ENCODE data around the gene LMTK3. TPM values are rescaled to one million over a fixed set of nuclear protein-coding genes. Genes with fewer than 3 reads are reported as not detected.

LMTK3 gene
- total RNA-seq, 1 experiment from 2014 or later: 15.9 TPM

DNA sequence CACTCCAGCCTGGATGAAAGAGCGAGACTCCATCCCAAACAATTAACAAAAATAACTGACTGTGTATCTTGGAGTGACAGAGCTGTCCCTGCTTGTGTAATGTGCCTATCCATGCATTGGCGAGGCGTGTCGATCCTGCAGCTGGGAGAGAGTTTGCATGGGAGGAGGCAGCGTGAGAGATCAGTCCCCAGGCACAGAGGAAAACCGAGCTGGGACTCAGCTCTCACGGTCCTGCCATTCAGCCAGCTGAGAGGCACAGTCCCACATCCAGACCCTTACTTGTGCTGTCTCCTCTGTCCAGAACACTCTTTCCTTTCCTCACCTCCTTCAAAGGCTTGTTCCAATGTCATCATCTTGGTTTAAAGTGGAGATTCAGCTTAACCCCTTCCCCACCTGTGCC, 28.5 kb upstream of the LMTK3 start:
- H3K4me1 Mint-ChIP-seq: peaks cover 8% of the 10 kb centered on the region
- TF ChIP-seq GTF2I (CRISPR knock-in tag; conservative IDR thresholded peaks at IDR 0.05) (no peak), ATF1 (CRISPR knock-in tag; IDR thresholded peaks at IDR 0.05) (no peak)
- TF ChIP-seq, protein P1, sequence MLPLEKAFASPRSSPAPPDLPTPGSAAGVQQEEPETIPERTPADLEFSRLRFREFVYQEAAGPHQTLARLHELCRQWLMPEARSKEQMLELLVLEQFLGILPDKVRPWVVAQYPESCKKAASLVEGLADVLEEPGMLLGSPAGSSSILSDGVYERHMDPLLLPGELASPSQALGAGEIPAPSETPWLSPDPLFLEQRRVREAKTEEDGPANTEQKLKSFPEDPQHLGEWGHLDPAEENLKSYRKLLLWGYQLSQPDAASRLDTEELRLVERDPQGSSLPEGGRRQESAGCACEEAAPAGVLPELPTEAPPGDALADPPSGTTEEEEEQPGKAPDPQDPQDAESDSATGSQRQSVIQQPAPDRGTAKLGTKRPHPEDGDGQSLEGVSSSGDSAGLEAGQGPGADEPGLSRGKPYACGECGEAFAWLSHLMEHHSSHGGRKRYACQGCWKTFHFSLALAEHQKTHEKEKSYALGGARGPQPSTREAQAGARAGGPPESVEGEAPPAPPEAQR (CRISPR knock-in tag; IDR thresholded peaks at IDR 0.05): no peak
- TF ChIP-seq, protein P2, sequence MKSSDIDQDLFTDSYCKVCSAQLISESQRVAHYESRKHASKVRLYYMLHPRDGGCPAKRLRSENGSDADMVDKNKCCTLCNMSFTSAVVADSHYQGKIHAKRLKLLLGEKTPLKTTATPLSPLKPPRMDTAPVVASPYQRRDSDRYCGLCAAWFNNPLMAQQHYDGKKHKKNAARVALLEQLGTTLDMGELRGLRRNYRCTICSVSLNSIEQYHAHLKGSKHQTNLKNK (CRISPR knock-in tag; IDR thresholded peaks at IDR 0.05): no peak
- H3K27ac Mint-ChIP-seq: no peak overlapping the region
- no peaks in the 10 kb centered on the region for H3K36me3 Mint-ChIP-seq
- no peaks in the 10 kb centered on the region for H3K27me3 Mint-ChIP-seq (ENCODE audit: low read depth)
- CTCF ChIA-PET: interaction anchor here (1.0 to 1.9 kb wide), 2 partner anchors 10 to 44 kb away, joined by 4 to 5 read pairs; no protein-coding TSS in a partner anchor
- ATAC-seq: no peak
- POLR2A ChIA-PET: no interaction called here
- H3K9me3 Mint-ChIP-seq: no peaks in the 10 kb centered on the region
- no peak for DNase-seq (ENCODE audit: low spot score)
- H3K4me3 Mint-ChIP-seq: no peak overlapping the region

DNA sequence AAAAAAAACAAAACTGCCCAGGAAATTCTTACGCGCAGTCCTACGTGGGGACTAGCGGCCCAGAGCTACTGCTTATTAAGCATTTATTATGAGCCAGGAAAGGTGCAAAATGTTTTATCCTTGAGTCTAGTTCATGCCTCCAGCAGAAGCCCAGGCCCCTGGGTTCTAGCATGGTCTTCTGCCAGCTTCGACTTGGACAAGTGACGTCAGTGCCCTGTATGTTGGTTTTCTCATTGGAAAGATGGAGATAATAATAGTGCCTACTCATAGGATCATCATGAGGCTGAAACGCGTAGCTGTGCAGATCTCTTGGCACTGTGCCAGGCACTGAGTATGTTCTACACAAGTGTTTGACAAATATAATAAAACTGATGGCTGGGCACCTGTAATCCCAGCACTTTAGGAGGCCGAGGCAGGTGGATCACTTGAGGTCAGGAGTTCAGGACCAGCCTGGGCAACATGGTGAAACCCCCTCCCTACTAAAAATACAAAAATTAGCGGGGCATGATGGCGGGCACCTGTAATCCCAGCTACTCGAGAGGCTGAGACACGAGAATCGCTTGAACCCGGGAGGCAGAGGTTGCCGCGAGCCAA, 28.0 kb upstream of the LMTK3 start:
- no peak overlapping the region for H3K4me3 Mint-ChIP-seq
- H3K9me3 Mint-ChIP-seq: no peaks in the 10 kb centered on the region
- no peaks in the 10 kb centered on the region for H3K36me3 Mint-ChIP-seq
- ATAC-seq: no peak
- ChIA-PET POLR2A (interaction anchor here (0.6 to 0.8 kb wide), 2 partner anchors 11 to 176 kb away, joined by 3 read pairs; partner anchors contain the start of gene SYNGR4), CTCF (interaction anchor here (0.7 to 1.0 kb wide), 2 partner anchors 10 to 45 kb away, joined by 4 to 5 read pairs; no protein-coding TSS in a partner anchor)
- peaks cover 8% of the 10 kb centered on the region for H3K4me1 Mint-ChIP-seq
- H3K27ac Mint-ChIP-seq: no peak overlapping the region
- no peaks in the 10 kb centered on the region for H3K27me3 Mint-ChIP-seq (ENCODE audit: low read depth)
- no peak for DNase-seq (ENCODE audit: low spot score)
- TF ChIP-seq, protein P3, sequence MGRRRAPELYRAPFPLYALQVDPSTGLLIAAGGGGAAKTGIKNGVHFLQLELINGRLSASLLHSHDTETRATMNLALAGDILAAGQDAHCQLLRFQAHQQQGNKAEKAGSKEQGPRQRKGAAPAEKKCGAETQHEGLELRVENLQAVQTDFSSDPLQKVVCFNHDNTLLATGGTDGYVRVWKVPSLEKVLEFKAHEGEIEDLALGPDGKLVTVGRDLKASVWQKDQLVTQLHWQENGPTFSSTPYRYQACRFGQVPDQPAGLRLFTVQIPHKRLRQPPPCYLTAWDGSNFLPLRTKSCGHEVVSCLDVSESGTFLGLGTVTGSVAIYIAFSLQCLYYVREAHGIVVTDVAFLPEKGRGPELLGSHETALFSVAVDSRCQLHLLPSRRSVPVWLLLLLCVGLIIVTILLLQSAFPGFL (CRISPR knock-in tag; IDR thresholded peaks at IDR 0.05; ENCODE audit: borderline replicate concordance): no peak
- TF ChIP-seq, protein P4, sequence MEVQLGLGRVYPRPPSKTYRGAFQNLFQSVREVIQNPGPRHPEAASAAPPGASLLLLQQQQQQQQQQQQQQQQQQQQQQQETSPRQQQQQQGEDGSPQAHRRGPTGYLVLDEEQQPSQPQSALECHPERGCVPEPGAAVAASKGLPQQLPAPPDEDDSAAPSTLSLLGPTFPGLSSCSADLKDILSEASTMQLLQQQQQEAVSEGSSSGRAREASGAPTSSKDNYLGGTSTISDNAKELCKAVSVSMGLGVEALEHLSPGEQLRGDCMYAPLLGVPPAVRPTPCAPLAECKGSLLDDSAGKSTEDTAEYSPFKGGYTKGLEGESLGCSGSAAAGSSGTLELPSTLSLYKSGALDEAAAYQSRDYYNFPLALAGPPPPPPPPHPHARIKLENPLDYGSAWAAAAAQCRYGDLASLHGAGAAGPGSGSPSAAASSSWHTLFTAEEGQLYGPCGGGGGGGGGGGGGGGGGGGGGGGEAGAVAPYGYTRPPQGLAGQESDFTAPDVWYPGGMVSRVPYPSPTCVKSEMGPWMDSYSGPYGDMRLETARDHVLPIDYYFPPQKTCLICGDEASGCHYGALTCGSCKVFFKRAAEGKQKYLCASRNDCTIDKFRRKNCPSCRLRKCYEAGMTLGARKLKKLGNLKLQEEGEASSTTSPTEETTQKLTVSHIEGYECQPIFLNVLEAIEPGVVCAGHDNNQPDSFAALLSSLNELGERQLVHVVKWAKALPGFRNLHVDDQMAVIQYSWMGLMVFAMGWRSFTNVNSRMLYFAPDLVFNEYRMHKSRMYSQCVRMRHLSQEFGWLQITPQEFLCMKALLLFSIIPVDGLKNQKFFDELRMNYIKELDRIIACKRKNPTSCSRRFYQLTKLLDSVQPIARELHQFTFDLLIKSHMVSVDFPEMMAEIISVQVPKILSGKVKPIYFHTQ (CRISPR knock-in tag; IDR thresholded peaks at IDR 0.05): no peak
- TF ChIP-seq NFYB (CRISPR knock-in tag; conservative IDR thresholded peaks at IDR 0.05; ENCODE audit: low read depth) (no peak), ZNF219 (CRISPR knock-in tag; IDR thresholded peaks at IDR 0.05; ENCODE audit: borderline replicate concordance) (no peak), EMX1 (CRISPR knock-in tag; IDR thresholded peaks at IDR 0.05) (no peak), GTF2I (CRISPR knock-in tag; conservative IDR thresholded peaks at IDR 0.05) (no peak), ZNF263 (CRISPR knock-in tag; IDR thresholded peaks at IDR 0.05; ENCODE audit: low read depth) (no peak), ZNF121 (CRISPR knock-in tag; IDR thresholded peaks at IDR 0.05) (no peak), GABPB1 (CRISPR knock-in tag; IDR thresholded peaks at IDR 0.05) (no peak), NR3C1 (CRISPR knock-in tag; conservative IDR thresholded peaks at IDR 0.05; ENCODE audit: low read depth) (no peak), FOXP1 (CRISPR knock-in tag; IDR thresholded peaks at IDR 0.05; ENCODE audit: borderline replicate concordance) (no peak), RORB (CRISPR knock-in tag; IDR thresholded peaks at IDR 0.05) (no peak)
- TF ChIP-seq, protein P2 (CRISPR knock-in tag; IDR thresholded peaks at IDR 0.05): no peak
- TF ChIP-seq, protein P5, sequence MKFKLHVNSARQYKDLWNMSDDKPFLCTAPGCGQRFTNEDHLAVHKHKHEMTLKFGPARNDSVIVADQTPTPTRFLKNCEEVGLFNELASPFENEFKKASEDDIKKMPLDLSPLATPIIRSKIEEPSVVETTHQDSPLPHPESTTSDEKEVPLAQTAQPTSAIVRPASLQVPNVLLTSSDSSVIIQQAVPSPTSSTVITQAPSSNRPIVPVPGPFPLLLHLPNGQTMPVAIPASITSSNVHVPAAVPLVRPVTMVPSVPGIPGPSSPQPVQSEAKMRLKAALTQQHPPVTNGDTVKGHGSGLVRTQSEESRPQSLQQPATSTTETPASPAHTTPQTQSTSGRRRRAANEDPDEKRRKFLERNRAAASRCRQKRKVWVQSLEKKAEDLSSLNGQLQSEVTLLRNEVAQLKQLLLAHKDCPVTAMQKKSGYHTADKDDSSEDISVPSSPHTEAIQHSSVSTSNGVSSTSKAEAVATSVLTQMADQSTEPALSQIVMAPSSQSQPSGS (CRISPR knock-in tag; IDR thresholded peaks at IDR 0.05; ENCODE audit: borderline replicate concordance, low read depth): no peak
- TF ChIP-seq, protein P6, sequence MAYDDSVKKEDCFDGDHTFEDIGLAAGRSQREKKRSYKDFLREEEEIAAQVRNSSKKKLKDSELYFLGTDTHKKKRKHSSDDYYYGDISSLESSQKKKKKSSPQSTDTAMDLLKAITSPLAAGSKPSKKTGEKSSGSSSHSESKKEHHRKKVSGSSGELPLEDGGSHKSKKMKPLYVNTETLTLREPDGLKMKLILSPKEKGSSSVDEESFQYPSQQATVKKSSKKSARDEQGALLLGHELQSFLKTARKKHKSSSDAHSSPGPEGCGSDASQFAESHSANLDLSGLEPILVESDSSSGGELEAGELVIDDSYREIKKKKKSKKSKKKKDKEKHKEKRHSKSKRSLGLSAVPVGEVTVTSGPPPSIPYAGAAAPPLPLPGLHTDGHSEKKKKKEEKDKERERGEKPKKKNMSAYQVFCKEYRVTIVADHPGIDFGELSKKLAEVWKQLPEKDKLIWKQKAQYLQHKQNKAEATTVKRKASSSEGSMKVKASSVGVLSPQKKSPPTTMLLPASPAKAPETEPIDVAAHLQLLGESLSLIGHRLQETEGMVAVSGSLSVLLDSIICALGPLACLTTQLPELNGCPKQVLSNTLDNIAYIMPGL (CRISPR knock-in tag; IDR thresholded peaks at IDR 0.05): no peak
- TF ChIP-seq, protein P7, sequence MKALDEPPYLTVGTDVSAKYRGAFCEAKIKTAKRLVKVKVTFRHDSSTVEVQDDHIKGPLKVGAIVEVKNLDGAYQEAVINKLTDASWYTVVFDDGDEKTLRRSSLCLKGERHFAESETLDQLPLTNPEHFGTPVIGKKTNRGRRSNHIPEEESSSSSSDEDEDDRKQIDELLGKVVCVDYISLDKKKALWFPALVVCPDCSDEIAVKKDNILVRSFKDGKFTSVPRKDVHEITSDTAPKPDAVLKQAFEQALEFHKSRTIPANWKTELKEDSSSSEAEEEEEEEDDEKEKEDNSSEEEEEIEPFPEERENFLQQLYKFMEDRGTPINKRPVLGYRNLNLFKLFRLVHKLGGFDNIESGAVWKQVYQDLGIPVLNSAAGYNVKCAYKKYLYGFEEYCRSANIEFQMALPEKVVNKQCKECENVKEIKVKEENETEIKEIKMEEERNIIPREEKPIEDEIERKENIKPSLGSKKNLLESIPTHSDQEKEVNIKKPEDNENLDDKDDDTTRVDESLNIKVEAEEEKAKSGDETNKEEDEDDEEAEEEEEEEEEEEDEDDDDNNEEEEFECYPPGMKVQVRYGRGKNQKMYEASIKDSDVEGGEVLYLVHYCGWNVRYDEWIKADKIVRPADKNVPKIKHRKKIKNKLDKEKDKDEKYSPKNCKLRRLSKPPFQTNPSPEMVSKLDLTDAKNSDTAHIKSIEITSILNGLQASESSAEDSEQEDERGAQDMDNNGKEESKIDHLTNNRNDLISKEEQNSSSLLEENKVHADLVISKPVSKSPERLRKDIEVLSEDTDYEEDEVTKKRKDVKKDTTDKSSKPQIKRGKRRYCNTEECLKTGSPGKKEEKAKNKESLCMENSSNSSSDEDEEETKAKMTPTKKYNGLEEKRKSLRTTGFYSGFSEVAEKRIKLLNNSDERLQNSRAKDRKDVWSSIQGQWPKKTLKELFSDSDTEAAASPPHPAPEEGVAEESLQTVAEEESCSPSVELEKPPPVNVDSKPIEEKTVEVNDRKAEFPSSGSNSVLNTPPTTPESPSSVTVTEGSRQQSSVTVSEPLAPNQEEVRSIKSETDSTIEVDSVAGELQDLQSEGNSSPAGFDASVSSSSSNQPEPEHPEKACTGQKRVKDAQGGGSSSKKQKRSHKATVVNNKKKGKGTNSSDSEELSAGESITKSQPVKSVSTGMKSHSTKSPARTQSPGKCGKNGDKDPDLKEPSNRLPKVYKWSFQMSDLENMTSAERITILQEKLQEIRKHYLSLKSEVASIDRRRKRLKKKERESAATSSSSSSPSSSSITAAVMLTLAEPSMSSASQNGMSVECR (CRISPR knock-in tag; IDR thresholded peaks at IDR 0.05; ENCODE audit: borderline replicate concordance): no peak

Measured in WTC11 (cell line).